ENCODE measurements around the gene CHCHD3.
"Not testable (repeated sequence)": the region's sequence is repeated elsewhere in the genome, so short reads cannot be mapped to it uniquely, and the experiment has no call there.

CHCHD3 gene

DNA sequence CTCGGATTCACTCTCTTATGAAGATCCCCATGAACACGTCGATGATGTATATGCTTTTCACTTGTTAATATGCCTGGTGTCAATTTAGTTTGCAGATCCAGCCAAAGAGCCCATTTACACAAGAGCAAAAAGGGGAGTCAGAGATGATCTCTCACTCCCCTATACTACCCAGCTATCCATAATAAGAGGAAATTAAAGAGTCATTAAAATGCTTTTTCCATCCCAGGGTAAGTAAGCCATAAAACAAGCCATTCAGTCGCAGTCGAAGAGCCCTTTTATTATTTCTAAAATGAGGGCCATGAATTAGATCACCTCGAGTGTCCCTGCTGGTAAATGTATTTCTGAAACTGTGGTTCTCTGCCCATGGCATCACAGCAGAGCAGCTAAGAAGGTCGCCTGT, 41.2 kb downstream of the CHCHD3 start:
- DNase-seq: no peak

DNA sequence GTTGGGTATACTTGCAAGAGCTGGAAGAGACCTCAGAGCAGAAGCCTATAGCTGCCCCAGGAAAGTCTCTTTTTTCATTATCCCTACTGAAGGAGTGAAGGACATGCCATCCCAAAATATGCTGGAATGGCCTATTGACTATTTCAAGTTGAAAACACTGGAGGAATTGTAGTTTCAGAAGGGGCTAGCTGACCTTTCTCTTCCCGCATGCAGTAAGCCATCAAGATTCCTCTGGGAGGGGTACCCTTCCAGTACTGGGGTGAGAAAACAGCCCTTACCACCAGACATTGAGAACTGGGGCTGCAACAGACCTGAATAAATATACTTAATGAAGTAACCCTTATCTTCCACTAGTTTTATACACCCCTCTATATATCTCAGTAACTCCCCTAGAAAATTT, 41.7 kb downstream of the CHCHD3 start:
- DNase-seq: no peak

DNA sequence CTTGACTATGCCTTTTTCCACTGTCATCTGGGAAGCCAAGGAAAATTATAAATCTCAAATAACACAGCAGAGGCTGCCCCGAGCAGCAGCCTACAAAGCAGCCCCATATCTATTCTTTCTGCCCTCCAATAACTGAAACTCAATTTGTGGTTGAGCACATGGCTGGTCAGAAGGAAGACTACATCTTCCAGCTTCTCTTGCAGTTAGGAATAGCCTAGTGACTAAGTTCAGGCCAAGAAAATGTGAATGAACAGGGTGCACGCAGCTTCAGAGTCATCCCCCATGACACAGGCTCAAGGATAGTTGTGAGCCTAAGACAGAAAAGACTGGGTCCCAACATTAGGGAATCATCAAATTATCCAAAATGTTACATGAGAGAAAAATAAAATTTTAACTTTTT, 42.3 kb downstream of the CHCHD3 start:
- no peak for DNase-seq

DNA sequence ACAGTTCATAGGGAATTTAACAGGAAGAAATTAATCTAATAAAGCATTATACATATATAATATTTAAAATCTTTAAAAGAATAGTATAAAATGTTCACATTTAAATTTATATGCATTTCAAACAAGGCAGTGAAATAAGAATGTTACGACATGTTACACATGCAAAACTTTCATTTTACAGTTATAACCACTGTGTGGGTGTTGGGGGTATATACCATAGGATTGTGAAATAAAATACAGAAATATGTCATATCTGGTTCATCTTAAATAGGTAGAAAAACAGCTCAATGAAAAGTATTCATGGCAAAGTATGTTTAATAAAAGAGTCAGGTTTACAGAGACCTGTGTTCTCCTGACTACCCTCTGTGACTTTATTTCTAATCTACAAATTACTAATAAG, 45.6 kb downstream of the CHCHD3 start:
- DNase-seq: no peak

DNA sequence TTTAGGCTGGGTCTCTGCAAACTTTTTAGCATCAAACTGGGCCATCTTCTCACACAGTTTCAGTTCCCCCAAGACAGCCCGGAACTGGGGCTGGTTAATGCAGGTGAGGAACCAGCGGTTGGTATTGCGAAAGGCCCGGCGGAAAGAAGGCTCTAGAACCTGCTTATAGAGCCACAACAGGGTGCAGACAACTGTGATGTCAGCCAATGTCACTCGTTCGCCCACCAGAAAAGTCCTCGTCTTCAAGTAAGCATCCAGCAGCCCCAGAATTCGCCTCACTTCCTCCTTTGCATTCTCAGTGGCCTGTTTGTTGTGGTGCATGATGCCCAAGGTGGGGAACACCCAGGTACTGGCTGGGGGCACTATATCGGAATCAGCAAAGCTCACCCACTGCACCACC, 46.6 kb downstream of the CHCHD3 start:
- not testable (repeated sequence) for DNase-seq

DNA sequence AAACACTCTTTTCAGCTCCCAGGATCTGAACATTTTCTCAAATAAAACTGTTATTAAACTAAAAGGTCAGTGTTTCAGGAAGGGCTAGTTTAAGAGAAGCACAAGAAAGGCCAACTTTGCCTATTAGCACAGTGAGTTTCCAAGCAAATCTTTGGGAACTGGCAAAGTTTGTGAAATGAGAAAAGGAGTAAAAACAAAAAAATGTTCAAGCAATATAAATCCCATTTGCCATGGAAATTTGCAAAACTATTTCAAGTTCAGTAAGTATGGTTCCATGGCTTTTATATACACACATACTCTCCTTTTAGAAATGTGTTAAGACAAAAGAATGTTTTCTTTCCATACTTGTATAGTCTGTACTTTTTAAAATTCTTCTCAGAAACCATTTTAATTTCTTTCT, 51.5 kb downstream of the CHCHD3 start:
- DNase-seq: no peak

DNA sequence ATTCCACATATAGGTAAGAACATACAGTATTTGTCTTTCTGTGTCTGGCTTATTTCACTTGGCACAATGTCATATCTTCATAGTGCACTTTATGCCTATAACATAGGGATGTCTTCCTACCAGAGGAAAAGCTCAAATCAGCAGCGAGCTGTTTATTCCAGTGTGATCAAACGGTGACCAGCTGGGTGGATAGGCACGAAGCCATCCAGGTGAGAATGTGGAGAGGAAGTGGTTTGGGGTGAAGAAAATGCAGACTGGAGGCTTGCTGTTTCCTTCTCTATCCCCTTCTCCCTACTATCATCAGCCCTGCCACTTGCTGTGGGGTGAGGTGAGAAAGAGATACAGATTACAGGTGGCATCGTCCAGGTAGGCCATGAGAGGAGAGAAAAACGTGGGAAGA, 52.4 kb downstream of the CHCHD3 start:
- DNase-seq: no peak

DNA sequence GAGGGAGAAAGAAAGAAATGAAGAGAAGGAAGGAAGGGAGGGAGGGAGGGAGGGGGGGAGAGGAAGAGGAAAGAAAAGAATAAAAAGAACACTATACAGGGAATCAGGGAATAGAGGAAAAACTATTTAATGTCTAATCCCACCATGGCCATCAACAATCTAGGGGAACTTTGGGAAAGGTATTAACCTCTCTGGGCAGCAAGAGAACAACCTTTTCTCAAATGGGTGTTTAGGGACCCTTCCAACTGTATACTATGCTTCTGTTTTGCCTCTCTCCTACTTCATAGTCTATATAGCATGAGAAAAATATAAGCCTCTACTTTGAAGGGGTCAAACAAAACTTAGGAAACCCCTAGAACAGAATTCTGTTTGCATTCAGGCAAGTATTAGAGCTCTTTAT, 54.5 kb downstream of the CHCHD3 start:
- DNase-seq: no peak

DNA sequence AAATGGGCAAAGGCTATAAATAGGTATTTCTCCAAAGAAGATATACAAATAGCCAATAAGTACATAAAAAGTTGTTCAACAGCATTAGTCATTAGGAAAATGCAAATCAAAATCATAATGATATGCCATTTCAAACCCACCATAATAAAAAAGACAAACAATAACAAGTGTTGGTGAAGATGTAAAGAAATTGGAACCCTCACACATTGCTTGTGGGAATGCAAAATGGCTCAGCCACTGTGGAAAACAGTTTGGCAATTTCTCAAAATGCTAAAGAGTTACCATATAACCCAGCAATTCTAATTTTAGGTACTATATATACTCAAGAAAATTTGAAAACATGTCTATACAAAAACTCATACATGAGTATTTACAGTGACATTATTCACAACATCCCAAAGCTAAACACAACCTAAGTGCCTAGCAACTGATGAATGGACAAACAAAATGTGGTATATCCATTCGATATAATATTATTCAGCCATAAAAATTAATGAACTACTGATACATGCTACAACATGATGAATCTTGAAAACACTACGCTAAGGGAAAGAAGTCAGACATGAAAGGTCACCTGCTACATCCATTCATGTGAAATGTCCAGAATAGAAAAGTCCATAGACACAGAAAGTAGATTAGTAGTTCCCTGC, 55.6 kb downstream of the CHCHD3 start:
- DNase-seq: no peak

DNA sequence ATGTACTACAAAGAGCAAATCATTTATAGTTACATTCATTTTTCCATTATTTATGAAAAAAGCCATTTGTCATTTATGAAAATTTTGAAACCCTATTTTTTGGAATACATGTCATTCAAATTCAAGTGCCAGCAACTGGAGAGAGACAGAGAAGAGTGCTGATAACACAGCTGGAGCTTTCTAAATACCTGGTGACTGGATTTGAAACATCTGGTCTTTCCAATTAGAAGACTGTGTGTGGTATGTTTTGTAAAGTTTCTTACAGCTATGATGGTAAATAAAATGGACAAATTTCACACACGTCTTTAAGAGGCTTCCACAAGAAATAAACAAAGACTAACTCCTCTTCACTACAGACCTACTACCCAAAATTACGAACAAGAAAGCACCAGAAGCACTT, 56.8 kb downstream of the CHCHD3 start:
- no peak for DNase-seq

DNA sequence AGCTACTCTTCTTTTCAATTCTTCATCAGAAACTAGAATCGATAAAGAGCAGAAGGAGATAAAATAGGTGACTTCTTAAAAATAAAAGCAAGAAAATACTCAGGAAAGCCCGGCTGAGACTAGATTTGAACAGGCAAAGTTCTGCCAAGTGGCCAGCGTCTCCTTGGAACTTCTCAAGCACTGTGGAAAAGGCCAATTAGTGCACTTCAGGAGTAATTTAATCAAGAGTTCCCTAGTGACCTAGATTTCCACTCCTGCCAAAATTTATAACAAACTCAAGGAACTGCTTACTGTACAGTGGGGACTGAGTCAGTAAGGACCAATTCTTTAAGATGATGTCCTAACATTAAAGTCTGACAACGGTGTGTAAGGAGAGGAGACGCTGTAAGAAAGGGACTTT, 57.3 kb downstream of the CHCHD3 start:
- no peak for DNase-seq

DNA sequence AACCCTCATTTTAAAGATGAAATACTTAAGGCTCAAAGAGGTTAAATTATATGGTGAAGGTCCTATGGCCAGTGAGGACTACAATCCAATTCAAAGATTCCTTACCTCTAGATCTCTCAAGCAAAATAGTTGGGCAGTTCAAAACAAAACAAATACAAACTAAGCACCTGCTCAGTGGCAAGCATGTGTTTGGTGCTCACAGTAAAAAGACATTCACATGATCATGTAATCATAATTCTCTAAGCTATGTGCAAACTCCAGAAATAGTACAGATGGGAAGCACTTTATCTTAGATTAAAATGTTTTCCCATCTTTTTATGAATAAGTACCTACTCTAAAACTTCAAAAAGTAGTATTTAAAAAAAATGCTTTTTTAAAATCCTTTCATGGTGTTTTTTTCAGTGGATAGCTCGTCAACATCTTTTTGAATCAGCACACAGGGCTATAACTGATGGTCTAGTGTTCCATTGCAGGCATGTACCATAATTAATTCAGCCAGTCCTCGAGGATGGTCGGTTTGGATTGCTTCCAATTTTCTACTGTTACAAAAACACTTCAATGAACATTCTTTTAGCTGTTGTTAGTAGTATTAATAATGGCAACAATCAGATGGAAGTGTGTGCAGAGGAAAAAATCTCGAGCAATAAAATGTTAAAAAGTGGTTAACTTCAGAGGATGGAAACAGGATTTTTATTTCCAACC, 58.4 kb downstream of the CHCHD3 start:
- no peak for DNase-seq

DNA sequence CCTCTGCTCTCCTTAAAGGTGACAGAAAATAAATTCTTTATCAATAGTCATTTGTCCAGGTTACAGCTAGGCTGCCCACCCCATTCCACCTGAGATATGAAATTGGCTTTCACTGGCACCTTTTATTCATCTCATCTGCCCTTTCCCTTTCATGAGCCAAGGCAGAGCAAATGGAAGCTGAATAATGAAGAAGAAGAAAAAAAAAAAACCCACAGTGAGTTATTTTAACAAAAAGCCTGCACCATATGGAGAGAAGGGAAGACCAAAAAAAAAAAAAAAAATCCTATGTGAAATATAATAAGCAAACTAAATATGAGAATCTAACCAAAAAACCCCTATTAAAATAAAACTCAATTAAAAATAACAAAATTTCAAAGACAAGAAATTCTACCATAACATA, 59.2 kb downstream of the CHCHD3 start:
- no peak for DNase-seq

DNA sequence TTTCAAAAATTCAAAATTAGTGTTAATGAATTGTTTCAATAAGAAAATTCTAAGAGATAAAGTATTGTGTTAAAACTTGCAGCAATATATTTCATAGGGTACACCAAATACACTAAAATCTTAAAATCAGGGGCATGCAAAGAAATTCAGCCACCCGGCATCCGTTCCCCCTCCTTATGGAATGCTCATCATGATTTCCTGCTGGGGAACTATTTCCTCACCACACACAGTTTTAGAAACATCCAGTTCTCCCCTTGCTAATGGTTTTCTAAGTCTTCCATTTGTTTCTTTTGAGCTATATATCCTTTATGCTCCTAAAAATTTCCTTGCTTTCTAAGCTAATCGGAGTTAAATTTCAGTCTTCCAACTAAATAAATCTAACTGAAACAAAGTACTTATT, 60.7 kb downstream of the CHCHD3 start:
- no peak for DNase-seq

DNA sequence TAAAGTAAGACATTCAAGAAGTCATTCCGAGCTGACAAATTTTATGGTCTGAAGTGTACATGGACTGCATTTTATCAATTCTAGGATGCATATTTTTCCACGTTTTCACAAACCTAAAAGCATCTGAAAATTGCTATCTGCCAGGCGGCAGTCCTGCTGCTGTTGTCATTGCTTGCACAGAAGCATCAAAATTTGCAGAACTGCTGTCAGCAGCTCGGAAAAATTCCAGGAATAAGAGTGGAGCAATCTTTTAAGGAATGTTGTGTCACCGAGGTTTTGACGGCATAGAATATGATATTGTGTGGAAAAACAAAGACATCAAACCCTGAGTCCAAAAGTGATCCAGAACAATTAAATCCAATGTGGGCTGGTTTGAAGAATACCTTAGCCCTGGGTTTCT, 61.4 kb downstream of the CHCHD3 start:
- no peak for DNase-seq

DNA sequence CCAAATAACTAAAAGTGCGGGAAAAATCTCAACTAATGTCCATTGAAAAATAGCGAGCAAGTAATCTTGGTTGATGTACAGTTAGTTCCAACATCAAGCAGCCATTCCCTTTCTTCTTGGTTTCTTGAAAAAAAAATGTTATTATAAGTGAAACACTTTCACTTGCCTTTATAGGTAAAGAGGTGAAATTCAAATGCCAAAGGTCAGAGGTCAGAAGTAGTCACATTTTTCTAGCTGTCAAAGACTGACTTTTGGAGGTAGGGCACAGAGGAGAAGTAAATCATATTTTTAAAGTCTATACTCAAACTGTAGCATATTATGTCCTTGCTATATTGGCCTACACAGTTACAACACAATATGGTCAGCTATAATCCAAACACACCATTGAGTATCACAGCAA, 62.3 kb downstream of the CHCHD3 start:
- no peak for DNase-seq

DNA sequence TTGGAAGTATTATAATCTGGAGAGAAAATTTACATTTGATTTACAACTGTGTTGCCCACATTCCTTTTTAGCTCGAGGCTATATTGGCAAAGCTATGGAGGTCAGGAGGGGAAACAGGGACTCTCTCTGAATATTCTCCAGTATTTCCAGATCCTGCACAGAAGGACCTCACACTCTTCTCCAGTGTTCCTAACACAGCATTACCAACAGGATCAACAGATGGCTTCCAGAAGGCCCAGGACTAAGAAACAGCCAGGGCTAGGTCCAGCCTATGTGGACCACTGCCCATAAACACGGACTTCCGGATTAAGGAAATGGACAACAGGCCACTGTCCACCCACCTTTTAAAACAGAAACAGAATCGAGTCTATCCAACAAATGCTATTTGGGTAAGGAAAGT, 65.3 kb downstream of the CHCHD3 start:
- no peak for DNase-seq

DNA sequence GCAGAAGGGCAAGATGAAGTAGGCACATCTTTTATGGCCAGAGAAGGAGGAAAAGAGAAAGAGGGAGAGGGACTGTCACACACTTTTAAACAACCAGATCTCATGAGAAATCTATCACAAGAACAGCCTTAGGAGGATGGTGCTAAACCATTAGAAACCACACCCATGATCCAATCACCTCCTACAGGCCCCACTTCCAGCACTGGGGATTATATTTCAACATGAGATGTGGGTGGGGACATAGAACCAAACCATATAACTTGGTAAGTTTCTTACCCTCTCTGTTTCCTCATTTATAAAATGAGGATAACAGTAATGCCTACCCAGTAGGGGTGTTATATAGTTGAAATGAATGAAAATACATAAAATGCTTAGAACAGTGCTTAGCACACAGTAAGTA, 66.0 kb downstream of the CHCHD3 start:
- no peak for DNase-seq

DNA sequence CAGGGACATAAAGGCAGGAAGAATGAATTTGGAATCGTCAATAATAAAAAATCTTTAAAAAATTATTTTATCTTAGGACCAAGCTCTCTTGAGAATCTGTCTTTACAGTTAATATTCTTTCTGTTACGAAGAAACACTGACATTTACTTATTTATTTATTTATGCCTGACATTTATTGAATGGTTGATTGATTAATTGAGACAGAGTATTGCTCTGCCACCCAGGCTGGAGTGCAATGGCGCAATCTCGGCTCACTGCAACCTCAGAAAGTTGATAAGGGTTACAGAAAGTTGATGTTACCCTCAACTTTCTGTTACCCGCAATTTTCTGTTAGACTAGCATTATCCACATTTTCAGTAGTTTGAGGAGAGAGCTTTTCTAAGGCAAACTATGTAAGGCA, 70.1 kb downstream of the CHCHD3 start:
- DNase-seq: no peak

DNA sequence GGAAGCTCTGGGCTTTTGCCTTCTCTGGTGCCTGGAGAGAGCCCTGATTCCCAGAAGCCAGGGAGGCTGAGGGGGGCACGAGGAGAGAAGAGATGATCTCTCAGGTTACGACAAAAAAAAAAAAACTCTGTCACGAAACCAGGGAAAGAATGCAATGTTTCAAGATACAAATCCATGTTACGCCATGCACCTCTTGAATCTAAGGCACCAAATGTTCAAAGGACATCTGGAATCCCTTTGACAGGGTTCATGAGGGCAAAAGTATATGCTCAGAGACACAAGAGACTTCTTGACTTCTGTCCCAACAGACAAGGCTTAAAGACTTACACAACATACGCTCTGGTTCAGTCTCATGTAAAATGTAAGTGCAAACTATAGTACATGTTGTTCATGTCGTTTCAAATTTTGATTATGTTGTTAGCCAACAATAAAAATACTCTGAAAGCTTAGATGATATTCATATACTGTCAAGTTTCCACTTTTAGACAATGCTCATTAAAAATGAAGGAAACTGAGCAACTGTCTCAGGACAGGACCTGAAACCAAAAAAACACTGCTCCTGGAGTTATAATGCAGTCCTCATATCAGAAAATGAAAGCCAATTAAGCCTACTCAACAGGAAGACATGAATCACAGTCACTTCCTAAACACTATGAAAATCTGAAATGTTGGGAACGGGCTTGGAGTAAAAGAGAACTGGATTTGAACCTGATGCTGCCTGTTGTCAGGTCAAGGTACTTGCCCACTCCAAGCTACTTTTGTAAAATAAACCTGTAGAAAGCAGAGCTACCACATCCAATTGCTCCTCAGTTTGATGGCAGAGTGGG, 72.3 kb downstream of the CHCHD3 start:
- no peak for DNase-seq

DNA sequence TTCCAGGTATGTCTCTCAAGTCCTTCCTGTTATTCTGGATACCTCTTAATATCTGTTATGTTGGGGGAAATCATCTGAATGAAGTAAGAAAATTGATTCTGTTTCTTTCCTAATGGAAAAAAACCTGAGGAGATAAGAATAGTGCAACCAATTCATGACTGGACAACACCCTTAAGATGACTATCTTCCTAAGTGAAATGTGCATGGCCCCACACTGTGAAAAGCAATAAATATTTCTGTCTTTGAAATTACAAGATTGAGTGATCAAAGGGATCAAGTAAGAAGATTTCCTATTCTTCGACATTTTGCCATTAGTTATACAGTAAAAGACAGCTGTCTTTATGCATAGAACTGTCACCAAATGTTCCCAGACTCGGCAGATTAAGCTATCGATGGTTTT, 73.9 kb downstream of the CHCHD3 start:
- DNase-seq: no peak

DNA sequence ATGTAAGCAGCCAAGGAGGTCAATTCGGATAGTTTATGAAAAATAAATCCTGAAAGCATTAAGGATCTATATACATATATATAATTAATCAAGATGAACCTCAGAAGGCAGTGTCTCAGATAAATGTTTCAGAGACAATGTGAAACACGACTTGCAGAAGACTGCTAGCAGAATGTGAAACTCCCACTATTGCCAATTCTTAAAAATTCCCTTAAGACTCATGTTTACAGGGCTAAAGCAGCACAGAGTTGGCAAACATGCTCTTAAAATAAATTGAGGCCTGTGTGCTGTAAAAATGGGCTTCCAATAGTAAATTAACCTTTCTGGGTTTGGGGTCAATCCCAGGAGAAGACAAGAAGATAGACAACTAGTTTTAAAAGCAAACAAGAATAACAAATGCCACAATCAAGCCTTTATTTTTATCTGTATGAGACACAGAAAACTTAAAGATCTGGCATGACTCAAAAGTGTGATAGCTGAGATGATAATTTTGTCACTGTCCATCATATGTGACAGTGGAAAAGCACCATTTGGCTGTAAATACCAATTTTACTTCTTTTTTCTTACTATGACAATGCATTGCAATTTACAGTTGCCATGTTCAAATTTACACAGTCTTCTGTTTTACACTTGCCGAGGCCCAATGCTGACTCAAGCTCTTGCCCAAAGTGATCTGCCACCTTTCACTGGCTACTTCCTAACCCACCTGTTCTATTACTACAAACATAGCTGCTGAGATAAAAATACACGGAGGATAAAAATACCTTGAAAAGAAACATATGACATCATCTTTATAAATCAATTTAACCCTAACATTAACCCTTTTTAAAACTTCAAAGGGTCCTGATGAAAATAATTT, 78.6 kb downstream of the CHCHD3 start:
- no peak for DNase-seq

DNA sequence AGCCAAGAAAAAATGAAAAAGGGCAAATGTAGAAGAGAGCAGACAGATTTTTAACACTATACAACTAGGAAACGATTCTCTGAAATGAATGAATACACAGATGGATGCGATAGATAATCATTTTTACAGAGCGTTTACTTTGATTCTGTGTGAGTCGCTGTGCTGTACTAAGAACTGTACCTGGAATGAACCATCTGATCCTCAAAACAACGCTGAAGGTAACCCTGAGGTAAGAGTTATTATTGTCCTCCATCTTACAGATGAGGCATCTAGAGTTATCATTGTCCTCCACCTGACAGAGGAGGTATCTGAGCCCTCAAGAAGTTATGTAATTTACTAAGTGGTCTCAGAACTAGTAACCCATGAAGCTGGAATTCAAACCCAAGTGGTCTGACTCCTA, 80.2 kb downstream of the CHCHD3 start:
- no peak for DNase-seq
